Ascending aorta (tissue), 2 donors: Measurements from ENCODE around the gene TRIM77. TPM values are rescaled to one million over a fixed set of nuclear protein-coding genes. Genes with fewer than 3 reads are reported as not detected.
"Not testable (repeated sequence)": the region's sequence is repeated elsewhere in the genome, so short reads cannot be mapped to it uniquely, and the experiment has no call there.

Experiments
- DNase-seq, 2 donors: peaks; one replicate each; pipeline ENCODE4 v3.0.0-alpha.2; 2019; ENCODE audit warnings: low spot score in 2 of 2
- H3K27ac ChIP-seq, 2 donors: fragments of 200-600 bp; sonication (generic); one replicate each; pipeline ENCODE4 v1.5.1; 2016 to 2017; ENCODE audit warnings: mild to moderate bottlenecking in 1 of 2
- H3K27me3 ChIP-seq: fragments of 200-600 bp; sonication (generic); one replicate; pipeline ENCODE4 v1.5.1; 2017
- H3K36me3 ChIP-seq, 2 donors: fragments of 200-600 bp; sonication (generic); one replicate each; pipeline ENCODE4 v1.5.1; 2016
- H3K4me1 ChIP-seq, 2 donors: fragments of 200-600 bp; sonication (generic); one replicate each; pipeline ENCODE4 v1.5.1; 2016 to 2017; ENCODE audit warnings: mild to moderate bottlenecking in 1 of 2
- H3K4me3 ChIP-seq, 2 donors: fragments of 200-600 bp; sonication (generic); one replicate each; pipeline ENCODE4 v1.5.1; 2016 to 2017; ENCODE audit warnings: mild to moderate bottlenecking in 1 of 2
- H3K9me3 ChIP-seq, 2 donors: fragments of 200-600 bp; sonication (generic); one replicate each; pipeline ENCODE4 v1.5.1; 2016
- intact Hi-C: fragments of 100-400 bp; cut with DNase I; formaldehyde crosslinking; loops from one replicate; pipeline ENCODE4 v1.15.1; 2023
- total RNA-seq: library from RNA; depleted of rRNA; stranded (reverse); fragments of >200 nt; gene quantifications from one replicate; pipeline ENCODE4 v1.1.0, GENCODE V29; 2016
- TF ChIP-seq, protein P1 (sequence below), 3 experiments: fragments of 200-600 bp in 2 of 3; fragments of 450-650 bp in 1 of 3; sonication (generic) in 2 of 3; IDR thresholded peaks; one replicate each; pipeline ENCODE4 v1.5.1; 2016 to 2019; ENCODE audit warnings: antibody characterized with exemption in 3 of 3, mild to moderate bottlenecking in 1 of 3, moderate library complexity in 1 of 3

The TRIM77 gene
- total RNA-seq, 1 donor from 2014 or later = not detected

DNA sequence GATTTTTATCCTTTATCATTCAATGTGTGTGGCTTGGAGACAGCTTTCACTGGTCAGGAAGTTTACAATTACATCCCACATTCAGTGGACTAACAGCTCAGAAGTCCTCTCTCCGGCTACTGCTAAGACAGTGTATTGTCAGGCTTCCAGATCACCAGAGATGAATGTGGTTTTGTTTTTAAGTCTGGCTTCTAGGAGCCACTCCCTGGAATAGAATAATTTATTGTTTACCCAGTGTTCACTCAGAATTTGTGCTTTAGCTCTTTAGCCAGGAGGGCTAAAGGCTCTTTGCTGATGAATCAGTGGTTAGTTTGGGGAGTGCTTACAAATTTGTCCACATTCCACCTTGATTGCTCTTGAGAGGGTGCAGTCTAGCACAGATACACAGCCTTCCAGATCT is 26.5 kb downstream of the TRIM77 start:
- H3K27ac ChIP-seq = no peak overlapping the region
- intact Hi-C loops = no loop called here
- H3K36me3 ChIP-seq = no peaks in the 10 kb centered on the region
- TF ChIP-seq, protein P1, sequence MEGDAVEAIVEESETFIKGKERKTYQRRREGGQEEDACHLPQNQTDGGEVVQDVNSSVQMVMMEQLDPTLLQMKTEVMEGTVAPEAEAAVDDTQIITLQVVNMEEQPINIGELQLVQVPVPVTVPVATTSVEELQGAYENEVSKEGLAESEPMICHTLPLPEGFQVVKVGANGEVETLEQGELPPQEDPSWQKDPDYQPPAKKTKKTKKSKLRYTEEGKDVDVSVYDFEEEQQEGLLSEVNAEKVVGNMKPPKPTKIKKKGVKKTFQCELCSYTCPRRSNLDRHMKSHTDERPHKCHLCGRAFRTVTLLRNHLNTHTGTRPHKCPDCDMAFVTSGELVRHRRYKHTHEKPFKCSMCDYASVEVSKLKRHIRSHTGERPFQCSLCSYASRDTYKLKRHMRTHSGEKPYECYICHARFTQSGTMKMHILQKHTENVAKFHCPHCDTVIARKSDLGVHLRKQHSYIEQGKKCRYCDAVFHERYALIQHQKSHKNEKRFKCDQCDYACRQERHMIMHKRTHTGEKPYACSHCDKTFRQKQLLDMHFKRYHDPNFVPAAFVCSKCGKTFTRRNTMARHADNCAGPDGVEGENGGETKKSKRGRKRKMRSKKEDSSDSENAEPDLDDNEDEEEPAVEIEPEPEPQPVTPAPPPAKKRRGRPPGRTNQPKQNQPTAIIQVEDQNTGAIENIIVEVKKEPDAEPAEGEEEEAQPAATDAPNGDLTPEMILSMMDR (IDR thresholded peaks at IDR 0.05) = no peak
- H3K9me3 ChIP-seq = no peaks in the 10 kb centered on the region
- no peak for DNase-seq
- H3K27me3 ChIP-seq = no peaks in the 10 kb centered on the region
- no peaks in the 10 kb centered on the region for H3K4me1 ChIP-seq
- no peak overlapping the region for H3K4me3 ChIP-seq

DNA sequence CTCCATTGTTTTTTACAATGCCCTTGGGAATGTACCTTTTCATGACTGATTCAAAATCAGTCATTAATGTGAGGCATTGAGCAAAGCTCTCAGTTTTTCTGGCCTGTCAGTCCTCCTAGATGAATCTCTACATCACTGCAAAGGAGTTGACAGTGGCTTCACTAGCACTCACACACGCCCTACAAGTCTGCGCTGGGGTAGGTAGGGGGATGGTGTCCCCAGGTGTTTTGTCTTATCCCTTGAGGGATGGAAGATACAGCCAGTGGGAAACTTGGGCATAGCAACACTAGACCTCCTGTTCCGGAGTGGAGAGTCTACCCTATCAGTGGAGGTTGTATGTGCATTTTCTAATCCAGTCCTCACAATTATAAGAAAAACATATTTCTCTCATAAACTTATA is 27.0 kb downstream of the TRIM77 start:
- no peaks in the 10 kb centered on the region for H3K36me3 ChIP-seq
- H3K27ac ChIP-seq = no peak overlapping the region
- no peaks in the 10 kb centered on the region for H3K9me3 ChIP-seq
- no peaks in the 10 kb centered on the region for H3K4me1 ChIP-seq
- TF ChIP-seq, protein P1 (IDR thresholded peaks at IDR 0.05) = no peak
- intact Hi-C loops = no loop called here
- no peaks in the 10 kb centered on the region for H3K27me3 ChIP-seq
- H3K4me3 ChIP-seq = no peak overlapping the region
- no peak for DNase-seq

DNA sequence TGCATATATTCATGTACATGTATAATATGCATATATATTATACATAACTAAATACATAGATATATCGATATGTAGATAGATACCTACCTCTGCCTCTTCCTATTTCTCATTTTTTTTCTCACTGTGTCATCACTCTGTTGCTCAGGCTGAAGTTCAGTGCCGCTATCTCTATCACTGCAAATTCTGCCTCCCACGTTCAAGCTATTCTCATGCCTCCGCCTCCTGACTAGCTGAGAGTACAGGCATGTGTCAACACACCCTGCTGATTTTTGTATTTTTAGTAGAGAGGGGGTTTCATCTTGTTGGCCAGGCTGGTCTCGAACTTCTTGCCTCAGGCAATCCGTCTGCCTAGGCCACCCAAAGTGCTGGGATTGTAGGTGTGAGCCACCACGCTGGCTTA is 31.3 kb downstream of the TRIM77 start:
- H3K27ac ChIP-seq, H3K9me3 ChIP-seq, DNase-seq, H3K4me3 ChIP-seq, intact Hi-C loops, H3K36me3 ChIP-seq, H3K27me3 ChIP-seq, H3K4me1 ChIP-seq: not testable (repeated sequence)

DNA sequence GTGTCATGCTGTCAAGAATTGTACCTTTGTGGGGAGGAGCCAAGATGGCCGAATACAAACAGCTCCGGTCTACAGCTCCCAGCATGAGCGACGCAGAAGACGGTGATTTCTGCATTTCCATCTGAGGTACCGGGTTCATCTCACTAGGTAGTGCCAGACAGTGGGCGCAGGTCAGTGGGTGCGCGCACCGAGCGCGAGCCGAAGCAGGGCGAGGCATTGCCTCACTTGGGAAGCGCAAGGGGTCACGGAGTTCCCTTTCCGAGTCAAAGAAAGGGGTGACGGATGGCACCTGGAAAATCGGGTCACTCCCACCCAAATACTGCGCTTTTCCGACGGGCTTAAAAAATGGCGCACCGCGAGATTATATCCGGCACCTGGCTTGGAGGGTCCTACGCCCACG is 34.1 kb downstream of the TRIM77 start:
- DNase-seq, H3K36me3 ChIP-seq, H3K9me3 ChIP-seq, H3K4me3 ChIP-seq, H3K4me1 ChIP-seq, H3K27me3 ChIP-seq, intact Hi-C loops, H3K27ac ChIP-seq: not testable (repeated sequence)

DNA sequence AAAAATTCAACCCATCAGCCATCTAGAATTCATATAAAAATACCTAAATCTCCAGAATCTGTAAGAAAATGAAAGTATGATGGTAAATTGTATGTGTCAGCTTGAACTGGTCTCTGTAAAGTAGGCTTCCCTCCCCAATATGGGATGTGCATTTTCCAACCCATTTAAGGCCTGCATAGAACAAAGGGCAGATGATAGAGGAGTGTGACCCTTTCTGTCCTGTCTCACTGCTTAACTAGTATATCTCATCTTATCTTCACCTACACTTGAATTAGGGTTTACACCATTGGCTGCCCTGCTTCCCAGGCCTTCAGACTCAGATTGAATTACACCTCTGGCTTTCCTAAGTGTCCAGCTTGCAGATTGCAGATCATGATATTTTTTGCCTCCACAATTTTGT is 40.7 kb downstream of the TRIM77 start:
- H3K36me3 ChIP-seq, H3K9me3 ChIP-seq, H3K4me1 ChIP-seq, intact Hi-C loops, DNase-seq, H3K27me3 ChIP-seq, H3K4me3 ChIP-seq, H3K27ac ChIP-seq: not testable (repeated sequence)

Other genes starting within 250 kb of the TRIM77 start
- 125 TPM for gene NOX4, start 218.9 kb upstream of the TRIM77 start, total RNA-seq
- gene TRIM49, start 98.3 kb downstream of the TRIM77 start, total RNA-seq = not detected
- gene TRIM64B, start 168.2 kb downstream of the TRIM77 start, total RNA-seq = not detected
- gene TRIM49D1, start 211.9 kb downstream of the TRIM77 start, total RNA-seq = not detected
- gene TRIM49D2, start 213.8 kb downstream of the TRIM77 start, total RNA-seq = not detected